Activated naive CD4-positive, alpha-beta T cell treated with anti-CD3 and anti-CD28 coated beads, Interleukin-2, amount 10 ng/mL, durations not matched to agents 5 hours and 36 hours (primary cell): Measurements from ENCODE around the gene TBC1D3E. TPM values are rescaled to one million over a fixed set of nuclear protein-coding genes. Genes with fewer than 3 reads are reported as not detected.

Experiments
- total RNA-seq, 2 experiments: library from RNA; stranded (reverse); gene quantifications; one replicate each; pipeline ENCODE4 v1.2.3, GENCODE V29; 2021

The TBC1D3E gene
- not detected for total RNA-seq

DNA sequence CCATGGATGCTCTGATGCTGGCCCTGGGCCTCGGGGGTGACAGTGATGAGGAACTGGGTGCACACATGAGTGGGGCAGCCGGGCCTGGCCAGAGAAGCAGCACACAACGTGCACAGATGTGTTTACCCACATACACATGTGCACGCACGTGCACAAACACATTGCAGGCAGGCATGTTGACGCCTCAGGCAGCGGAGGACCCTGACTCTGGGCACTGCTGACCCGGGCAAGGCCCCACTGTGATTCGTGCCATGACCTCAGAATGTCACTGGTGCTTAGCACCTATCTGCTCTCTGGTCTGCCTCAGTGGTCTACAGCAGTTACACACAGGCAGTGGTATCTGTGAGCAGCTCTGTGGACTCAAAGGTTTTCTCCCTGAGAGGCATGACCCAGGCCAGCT lies at the start of gene TBC1D3E:
Gene TBC1D3E, plus strand, starts transcription at position 301 of the 400 bp plus-strand sequence. CDS start 1,545 bp downstream, outside the sequence.

Other genes starting within 250 kb of the TBC1D3E start
- not detected for gene TBC1D3K, start 203.5 kb upstream of the TBC1D3E start, total RNA-seq
- gene TBC1D3L, start 138.9 kb upstream of the TBC1D3E start, total RNA-seq, result 10 to 100 TPM; 22.0 to 22.8 TPM
- gene TBC1D3D, start 124.0 kb upstream of the TBC1D3E start, total RNA-seq, result under 1 TPM; 0.22 to 0.63 TPM
- not detected for gene TBC1D3C, start 59.3 kb upstream of the TBC1D3E start, total RNA-seq
- not detected for gene TBC1D3, start 64.6 kb downstream of the TBC1D3E start, total RNA-seq
- 10 to 100 TPM; 33.0 to 34.9 TPM for gene MRPL45, start 169.2 kb downstream of the TBC1D3E start, total RNA-seq
- not detected for gene GPR179, start 216.0 kb downstream of the TBC1D3E start, total RNA-seq
- gene SOCS7, start 223.9 kb downstream of the TBC1D3E start, total RNA-seq, result 10 to 100 TPM; 13.9 to 16.7 TPM